Astrocyte (in vitro differentiated cells and primary cell): ENCODE data around the gene EPC2. TPM values are rescaled to one million over a fixed set of nuclear protein-coding genes. Genes with fewer than 3 reads are reported as not detected.

Source experiments
- DNase-seq: peaks from one replicate; pipeline ENCODE4 v3.0.0-alpha.2; 2010; ENCODE audit warnings: low read depth
- FAIRE-seq: peaks from 2 replicates; lab custom pipeline; 2011; peaks lifted over from hg19 to GRCh38; lab: Jason Lieb, UNC
- H2AFZ ChIP-seq: 2 replicates; pipeline ENCODE4 v1.6.0; 2012; ENCODE audit warnings: low read depth, low read length, inconsistent platforms
- H3K27ac ChIP-seq: 2 replicates; pipeline ENCODE4 v1.5.1; 2011; ENCODE audit warnings: low read depth, low read length, inconsistent platforms
- H3K27me3 ChIP-seq: 2 replicates; pipeline ENCODE4 v1.6.0; 2011; ENCODE audit warnings: low read length, inconsistent platforms; ENCODE audit not compliant: insufficient read depth
- H3K36me3 ChIP-seq: 2 replicates; pipeline ENCODE4 v1.5.1; 2011; ENCODE audit warnings: low read length, inconsistent platforms; ENCODE audit not compliant: insufficient read depth
- H3K4me1 ChIP-seq: 2 replicates; pipeline ENCODE4 v1.5.1; 2011; ENCODE audit warnings: low read length, inconsistent platforms; ENCODE audit not compliant: insufficient read depth
- H3K4me2 ChIP-seq: 2 replicates; pipeline ENCODE4 v1.6.0; 2012; ENCODE audit warnings: low read length, inconsistent platforms
- H3K4me3 ChIP-seq: 2 replicates; pipeline ENCODE4 v1.5.1; 2011; ENCODE audit warnings: low read depth, mild to moderate bottlenecking, low read length, inconsistent platforms; ENCODE audit not compliant: insufficient read depth
- H3K79me2 ChIP-seq: 2 replicates; pipeline ENCODE4 v1.6.0; 2012; ENCODE audit warnings: mild to moderate bottlenecking, low read length, inconsistent platforms; ENCODE audit not compliant: insufficient read depth
- H3K9ac ChIP-seq: 2 replicates; pipeline ENCODE4 v1.6.0; 2012; ENCODE audit warnings: mild to moderate bottlenecking, low read length, inconsistent platforms
- H3K9me3 ChIP-seq: 2 replicates; pipeline ENCODE4 v1.5.1; 2012; ENCODE audit warnings: low read depth, mild to moderate bottlenecking, low read length, inconsistent platforms; ENCODE audit not compliant: insufficient read depth
- H4K20me1 ChIP-seq: 2 replicates; pipeline ENCODE4 v1.6.0; 2012; ENCODE audit warnings: low read length, inconsistent platforms; ENCODE audit not compliant: insufficient read depth
- H3K27ac Mint-ChIP-seq: one replicate; pipeline ENCODE4 v1.8.0; 2021; ENCODE audit warnings: mild to moderate bottlenecking, mixed read lengths; ENCODE audit not compliant: unreplicated experiment
- H3K27me3 Mint-ChIP-seq: one replicate; pipeline ENCODE4 v1.8.0; 2021; ENCODE audit warnings: low read depth, mixed read lengths; ENCODE audit not compliant: unreplicated experiment
- H3K36me3 Mint-ChIP-seq: one replicate; pipeline ENCODE4 v1.8.0; 2021; ENCODE audit warnings: low read depth, mixed read lengths; ENCODE audit not compliant: unreplicated experiment
- H3K4me1 Mint-ChIP-seq: one replicate; pipeline ENCODE4 v1.8.0; 2021; ENCODE audit warnings: low read depth, mixed read lengths; ENCODE audit not compliant: unreplicated experiment
- H3K4me3 Mint-ChIP-seq: one replicate; pipeline ENCODE4 v1.8.0; 2021; ENCODE audit warnings: mild to moderate bottlenecking, moderate library complexity, mixed read lengths; ENCODE audit not compliant: unreplicated experiment
- H3K9me3 Mint-ChIP-seq: one replicate; pipeline ENCODE4 v1.8.0; 2021; ENCODE audit warnings: mild to moderate bottlenecking, mixed read lengths; ENCODE audit not compliant: unreplicated experiment
- EZH2 ChIP-seq: IDR thresholded peaks from 2 replicates; pipeline ENCODE4 v1.6.1; 2012; ENCODE audit warnings: mild to moderate bottlenecking, low read length, inconsistent platforms; ENCODE audit not compliant: insufficient read depth
- total RNA-seq: library from RNA; stranded (reverse); gene quantifications from 2 replicates; pipeline ENCODE4 v1.2.1, GENCODE V29; 2021
- TF ChIP-seq, protein P1 (sequence below): IDR thresholded peaks from 2 replicates; pipeline ENCODE4 v1.5.1; 2011; ENCODE audit warnings: low read depth, mild to moderate bottlenecking, inconsistent platforms, low read length, moderate library complexity; ENCODE audit not compliant: insufficient read depth

EPC2 gene
- total RNA-seq, 1 donor from 2014 or later: 24.8 TPM

- no peaks in the 10 kb centered on the region for H4K20me1 ChIP-seq
- H3K9me3 ChIP-seq: no peaks in the 10 kb centered on the region
- peak overlapping the region; percentile 38 for H3K9ac ChIP-seq
- H3K79me2 ChIP-seq: no peaks in the 10 kb centered on the region
- no peaks in the 10 kb centered on the region for H3K27me3 ChIP-seq
- peaks cover 9% of the 10 kb centered on the region for H3K4me1 ChIP-seq
- DNase-seq (peak; percentile 5), FAIRE-seq (no peak)
- no peak for TF ChIP-seq EZH2
- TF ChIP-seq, protein P1, sequence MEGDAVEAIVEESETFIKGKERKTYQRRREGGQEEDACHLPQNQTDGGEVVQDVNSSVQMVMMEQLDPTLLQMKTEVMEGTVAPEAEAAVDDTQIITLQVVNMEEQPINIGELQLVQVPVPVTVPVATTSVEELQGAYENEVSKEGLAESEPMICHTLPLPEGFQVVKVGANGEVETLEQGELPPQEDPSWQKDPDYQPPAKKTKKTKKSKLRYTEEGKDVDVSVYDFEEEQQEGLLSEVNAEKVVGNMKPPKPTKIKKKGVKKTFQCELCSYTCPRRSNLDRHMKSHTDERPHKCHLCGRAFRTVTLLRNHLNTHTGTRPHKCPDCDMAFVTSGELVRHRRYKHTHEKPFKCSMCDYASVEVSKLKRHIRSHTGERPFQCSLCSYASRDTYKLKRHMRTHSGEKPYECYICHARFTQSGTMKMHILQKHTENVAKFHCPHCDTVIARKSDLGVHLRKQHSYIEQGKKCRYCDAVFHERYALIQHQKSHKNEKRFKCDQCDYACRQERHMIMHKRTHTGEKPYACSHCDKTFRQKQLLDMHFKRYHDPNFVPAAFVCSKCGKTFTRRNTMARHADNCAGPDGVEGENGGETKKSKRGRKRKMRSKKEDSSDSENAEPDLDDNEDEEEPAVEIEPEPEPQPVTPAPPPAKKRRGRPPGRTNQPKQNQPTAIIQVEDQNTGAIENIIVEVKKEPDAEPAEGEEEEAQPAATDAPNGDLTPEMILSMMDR: no peak
- peak overlapping the region; percentile 64 for H3K4me2 ChIP-seq
- peaks cover 22% of the 10 kb centered on the region for H3K4me1 Mint-ChIP-seq
- peak overlapping the region; percentile 88 for H3K27ac Mint-ChIP-seq
- no peaks in the 10 kb centered on the region for H3K36me3 Mint-ChIP-seq
- H2AFZ ChIP-seq: peak overlapping the region; percentile 33
- no peaks in the 10 kb centered on the region for H3K27me3 Mint-ChIP-seq
- no peak overlapping the region for H3K4me3 ChIP-seq
- no peak overlapping the region for H3K27ac ChIP-seq
- H3K4me3 Mint-ChIP-seq: no peak overlapping the region
- no peaks in the 10 kb centered on the region for H3K9me3 Mint-ChIP-seq
- no peaks in the 10 kb centered on the region for H3K36me3 ChIP-seq
Observed at GRCh38 chr2:148614014-148614321, 30.6 kb upstream of the EPC2 start.

- Histone ChIP-seq H3K79me2 (no peaks in the 10 kb centered on the region), H3K4me2 (peak overlapping the region; percentile 64), H3K4me3 (no peak overlapping the region), H4K20me1 (no peaks in the 10 kb centered on the region), H3K27ac (no peak overlapping the region), H3K9me3 (no peaks in the 10 kb centered on the region), H2AFZ (peak overlapping the region; percentile 33), H3K27me3 (no peaks in the 10 kb centered on the region), H3K4me1 (peaks cover 9% of the 10 kb centered on the region), H3K9ac (peak overlapping the region; percentile 38), H3K36me3 (no peaks in the 10 kb centered on the region)
- TF ChIP-seq, protein P1: no peak
- TF ChIP-seq EZH2: no peak
- H3K9me3 Mint-ChIP-seq: no peaks in the 10 kb centered on the region
- no peak overlapping the region for H3K4me3 Mint-ChIP-seq
- FAIRE-seq (no peak), DNase-seq (peak; percentile 65)
- H3K27ac Mint-ChIP-seq: peak overlapping the region; percentile 88
- no peaks in the 10 kb centered on the region for H3K27me3 Mint-ChIP-seq
- H3K4me1 Mint-ChIP-seq: peaks cover 22% of the 10 kb centered on the region
- H3K36me3 Mint-ChIP-seq: no peaks in the 10 kb centered on the region
Observed at GRCh38 chr2:148614322-148615049, 30.1 kb upstream of the EPC2 start.

- H4K20me1 ChIP-seq: no peaks in the 10 kb centered on the region
- H2AFZ ChIP-seq: peak overlapping the region; percentile 30
- Mint-ChIP-seq H3K4me3 (no peak overlapping the region), H3K27me3 (no peaks in the 10 kb centered on the region), H3K9me3 (no peaks in the 10 kb centered on the region), H3K27ac (peak overlapping the region; percentile 82), H3K4me1 (peaks cover 22% of the 10 kb centered on the region), H3K36me3 (no peaks in the 10 kb centered on the region)
- TF ChIP-seq EZH2: no peak
- TF ChIP-seq, protein P1: no peak
- no peak overlapping the region for H3K4me2 ChIP-seq
- no peak overlapping the region for H3K27ac ChIP-seq
- H3K36me3 ChIP-seq: no peaks in the 10 kb centered on the region
- FAIRE-seq (no peak), DNase-seq (no peak)
- H3K4me1 ChIP-seq: peaks cover 9% of the 10 kb centered on the region
- no peaks in the 10 kb centered on the region for H3K9me3 ChIP-seq
- no peak overlapping the region for H3K4me3 ChIP-seq
- no peaks in the 10 kb centered on the region for H3K79me2 ChIP-seq
- H3K9ac ChIP-seq: no peak overlapping the region
- no peaks in the 10 kb centered on the region for H3K27me3 ChIP-seq
Observed at GRCh38 chr2:148615381-148615841, 29.1 kb upstream of the EPC2 start.
